Measurements from ENCODE around the gene FAM210B. TPM values are rescaled to one million over a fixed set of nuclear protein-coding genes. Genes with fewer than 3 reads are reported as not detected.
A peak's percentile ranks its signal among the peaks of the same experiment; 100 is the strongest.

Gene FAM210B
- total and polyA plus RNA-seq, 9 donors, result 61.5 to 148 (median 120) TPM

DNA sequence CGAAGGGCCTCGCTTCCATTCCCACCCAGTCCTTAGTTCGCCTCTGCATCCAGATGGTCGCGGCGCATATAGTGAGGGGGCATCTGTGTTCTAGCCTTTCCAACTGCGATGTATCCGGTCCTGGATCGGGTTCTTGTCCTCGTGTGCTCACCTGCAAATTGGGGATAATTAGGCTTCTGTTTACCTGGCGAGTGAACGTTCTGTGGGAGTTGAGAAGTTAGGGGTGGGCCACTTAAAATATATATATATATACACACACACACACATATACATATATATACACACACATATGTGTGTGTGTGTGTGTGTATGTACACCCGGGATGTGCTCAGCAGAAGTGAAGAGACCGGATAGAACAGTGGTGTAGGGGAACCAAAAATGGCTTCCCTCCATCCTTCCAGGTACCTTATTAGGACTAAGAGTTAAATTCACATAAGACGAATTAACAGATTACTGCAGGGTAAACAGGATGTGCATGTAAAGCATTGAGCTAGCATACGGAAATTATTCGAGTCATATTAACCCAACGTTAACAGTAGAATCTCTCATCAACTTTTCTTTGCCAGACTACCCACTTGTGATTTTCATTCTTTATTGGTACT is 34.2 kb downstream of the FAM210B start:
- intact Hi-C loops (cut with DNase I), result loop anchor here in 1 of 4 donors (10.0 kb wide), 1 partner anchor 72 kb away; the partner anchor contains the start of gene RTF2
- no peaks in the 10 kb centered on the region for H3K9me3 ChIP-seq
- H3K4me1 ChIP-seq (ENCODE audit: insufficient read depth), result peaks cover 8% of the 10 kb centered on the region
- DNase-seq, result no peak
- H3K27ac ChIP-seq, result peak overlapping the region; percentile 31 to 72
- WGBS, 3 donors, result 0 to 1% (median 1%) methylated on average over 18 of the region's 18 CpGs
- no peaks in the 10 kb centered on the region for H3K27me3 ChIP-seq
- H3K4me3 ChIP-seq, result peak overlapping the region; percentile 90
- H3K36me3 ChIP-seq, result no peaks in the 10 kb centered on the region
- TF ChIP-seq POLR2A (IDR thresholded peaks at IDR 0.05) (no peak), EP300 (IDR thresholded peaks at IDR 0.05) (no peak)
- TF ChIP-seq, protein P1, sequence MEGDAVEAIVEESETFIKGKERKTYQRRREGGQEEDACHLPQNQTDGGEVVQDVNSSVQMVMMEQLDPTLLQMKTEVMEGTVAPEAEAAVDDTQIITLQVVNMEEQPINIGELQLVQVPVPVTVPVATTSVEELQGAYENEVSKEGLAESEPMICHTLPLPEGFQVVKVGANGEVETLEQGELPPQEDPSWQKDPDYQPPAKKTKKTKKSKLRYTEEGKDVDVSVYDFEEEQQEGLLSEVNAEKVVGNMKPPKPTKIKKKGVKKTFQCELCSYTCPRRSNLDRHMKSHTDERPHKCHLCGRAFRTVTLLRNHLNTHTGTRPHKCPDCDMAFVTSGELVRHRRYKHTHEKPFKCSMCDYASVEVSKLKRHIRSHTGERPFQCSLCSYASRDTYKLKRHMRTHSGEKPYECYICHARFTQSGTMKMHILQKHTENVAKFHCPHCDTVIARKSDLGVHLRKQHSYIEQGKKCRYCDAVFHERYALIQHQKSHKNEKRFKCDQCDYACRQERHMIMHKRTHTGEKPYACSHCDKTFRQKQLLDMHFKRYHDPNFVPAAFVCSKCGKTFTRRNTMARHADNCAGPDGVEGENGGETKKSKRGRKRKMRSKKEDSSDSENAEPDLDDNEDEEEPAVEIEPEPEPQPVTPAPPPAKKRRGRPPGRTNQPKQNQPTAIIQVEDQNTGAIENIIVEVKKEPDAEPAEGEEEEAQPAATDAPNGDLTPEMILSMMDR (IDR thresholded peaks at IDR 0.05), result no peak

DNA sequence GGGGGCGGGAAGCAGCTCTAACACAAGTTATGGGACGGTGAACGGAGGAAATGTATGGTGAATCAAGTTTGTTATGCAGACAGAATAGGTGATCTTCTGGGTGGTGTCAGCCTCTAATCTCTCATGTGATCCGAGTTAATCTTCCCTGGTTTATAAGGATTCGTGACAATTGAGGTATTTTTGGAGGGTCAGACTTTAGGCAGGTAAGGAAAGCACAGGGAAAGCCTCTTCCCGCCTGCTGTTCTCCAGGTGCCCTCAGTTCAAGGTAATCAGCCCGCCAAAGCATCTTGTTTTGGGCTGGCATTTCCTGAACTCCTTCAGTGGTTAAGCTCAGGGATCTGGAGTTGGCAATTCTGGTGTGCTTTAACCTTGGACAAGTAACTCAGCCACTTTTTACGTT is 34.9 kb downstream of the FAM210B start:
- H3K4me1 ChIP-seq (ENCODE audit: insufficient read depth), result peaks cover 8% of the 10 kb centered on the region
- H3K9me3 ChIP-seq, result no peaks in the 10 kb centered on the region
- DNase-seq, result no peak
- H3K27ac ChIP-seq, result no peak overlapping the region
- TF ChIP-seq EP300 (IDR thresholded peaks at IDR 0.05) (no peak), POLR2A (IDR thresholded peaks at IDR 0.05) (no peak)
- TF ChIP-seq, protein P1 (IDR thresholded peaks at IDR 0.05), result no peak
- WGBS, 3 donors, result 39 to 58% (median 39%) methylated on average over 8 of the region's 8 CpGs
- intact Hi-C loops (cut with DNase I), result loop anchor here in 1 of 4 donors (10.0 kb wide), 1 partner anchor 71 kb away; the partner anchor contains the start of gene RTF2
- no peaks in the 10 kb centered on the region for H3K27me3 ChIP-seq
- H3K4me3 ChIP-seq, result peak overlapping the region; percentile 90
- H3K36me3 ChIP-seq, result no peaks in the 10 kb centered on the region

DNA sequence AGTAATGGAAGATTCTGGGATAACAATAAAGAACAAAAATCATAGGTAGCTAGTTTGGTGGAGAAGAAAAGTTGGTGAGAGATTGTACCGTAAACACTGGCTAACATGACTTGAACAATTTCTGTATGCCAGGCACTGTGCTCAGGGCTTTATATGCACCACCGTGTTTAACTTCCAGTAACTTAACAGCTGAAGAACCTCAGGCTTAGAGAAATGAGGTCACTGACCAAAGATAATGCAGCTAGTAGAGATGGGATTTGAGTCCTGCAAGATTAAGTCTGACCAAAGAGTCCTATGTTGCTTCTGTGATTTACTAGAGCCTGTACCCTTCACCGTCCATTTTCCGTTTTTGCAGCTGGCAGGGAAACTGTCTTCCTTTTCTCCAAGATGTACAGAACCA is 36.4 kb downstream of the FAM210B start:
- Histone ChIP-seq H3K36me3 (no peaks in the 10 kb centered on the region), H3K4me3 (no peak overlapping the region), H3K4me1 (ENCODE audit: insufficient read depth) (peaks cover 8% of the 10 kb centered on the region), H3K27me3 (no peaks in the 10 kb centered on the region), H3K27ac (no peak overlapping the region), H3K9me3 (no peaks in the 10 kb centered on the region)
- intact Hi-C loops (cut with DNase I), result loop anchor here in 1 of 4 donors (10.0 kb wide), 1 partner anchor 70 kb away; the partner anchor contains the start of gene RTF2
- no peak for TF ChIP-seq POLR2A (IDR thresholded peaks at IDR 0.05)
- no peak for TF ChIP-seq EP300 (IDR thresholded peaks at IDR 0.05)
- TF ChIP-seq, protein P1 (IDR thresholded peaks at IDR 0.05), result no peak
- no peak for DNase-seq
- 73 to 79% (median 74%) methylated on average over 4 of the region's 4 CpGs for WGBS, 3 donors

DNA sequence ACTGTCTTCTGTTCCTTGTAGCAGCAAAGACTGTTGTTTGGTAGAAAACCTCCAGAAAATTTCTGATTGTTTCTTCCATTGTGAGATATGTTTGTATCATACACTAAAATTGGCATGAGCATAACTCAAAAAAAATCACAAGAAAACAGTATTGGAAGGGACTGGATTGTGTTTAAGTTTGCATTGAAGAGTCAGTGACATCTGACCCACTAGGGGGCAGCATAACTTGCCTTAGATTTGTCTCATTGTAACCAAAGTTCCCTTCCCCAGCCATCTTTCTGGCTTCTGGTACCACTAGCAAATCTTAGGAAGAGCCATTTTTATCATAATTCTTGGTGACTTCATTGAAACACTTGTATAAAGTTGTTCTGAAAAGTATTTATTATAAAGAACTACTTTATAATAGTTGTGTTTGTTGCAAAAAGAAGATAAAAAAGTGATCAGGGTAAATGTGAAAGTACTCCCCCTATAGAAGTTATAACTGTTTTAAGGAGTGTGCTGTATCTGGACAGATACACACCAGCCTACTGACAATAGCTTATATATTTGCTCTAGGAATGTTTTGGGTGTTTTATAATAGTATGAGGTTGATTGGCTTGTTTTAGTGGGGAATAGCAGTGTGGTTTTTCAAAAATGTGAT is 41.3 kb downstream of the FAM210B start:
- Histone ChIP-seq H3K9me3 (no peaks in the 10 kb centered on the region), H3K4me3 (no peak overlapping the region), H3K4me1 (ENCODE audit: insufficient read depth) (no peaks in the 10 kb centered on the region), H3K27me3 (no peaks in the 10 kb centered on the region), H3K36me3 (no peaks in the 10 kb centered on the region), H3K27ac (no peak overlapping the region)
- intact Hi-C loops (cut with DNase I), result no loop called here
- DNase-seq, result peak in 2 of 5 donors; percentile 46 to 70
- TF ChIP-seq, protein P1 (IDR thresholded peaks at IDR 0.05), result peak; percentile 45 to 60 (median 58)
- TF ChIP-seq EP300 (IDR thresholded peaks at IDR 0.05), result no peak
- no peak for TF ChIP-seq POLR2A (IDR thresholded peaks at IDR 0.05)

Data from ovary (tissue), 9 donors.